Activated CD4-positive, CD25-positive, alpha-beta regulatory T cell treated with anti-CD3 and anti-CD28 coated beads, Interleukin-2, amount 50 U/mL, for 16 hours (primary cell): ENCODE results near the gene IKZF2.

Experiments
- DNase-seq: peaks from one replicate; pipeline ENCODE4 v3.0.0-alpha.2; 2020; ENCODE audit warnings: low read depth, low spot score

The IKZF2 gene

DNA sequence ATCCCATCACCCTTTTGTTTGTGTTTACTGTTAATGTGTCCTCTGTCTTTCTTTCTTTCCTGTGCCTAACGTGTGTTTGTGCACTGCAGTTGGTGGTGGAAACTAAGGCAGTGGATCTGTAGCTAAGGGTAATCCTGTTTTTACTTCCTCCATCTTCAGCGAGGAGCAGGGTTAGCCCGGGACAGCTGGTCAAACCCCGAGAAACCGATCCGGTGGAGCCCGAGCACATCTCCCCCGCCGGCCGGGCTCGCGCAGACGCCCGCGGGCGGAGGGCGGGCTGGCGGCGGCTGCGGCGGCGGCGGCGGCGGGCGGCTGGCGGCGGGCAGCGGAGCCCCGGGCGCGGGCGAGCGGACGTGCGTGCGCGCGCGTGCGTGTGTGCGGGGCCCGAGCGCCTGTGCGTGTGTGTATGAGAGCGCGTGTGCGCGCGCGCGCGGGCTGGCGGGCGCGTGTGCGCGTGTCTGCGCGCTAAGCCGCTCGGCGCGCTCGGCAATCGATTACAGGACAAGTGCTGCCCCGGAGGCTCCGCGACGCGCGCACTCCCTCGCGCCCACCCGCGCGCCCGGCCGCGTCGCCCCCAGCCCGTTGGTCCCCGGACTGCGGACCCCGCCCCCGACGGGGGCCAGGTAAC is at the start of gene IKZF2:
Gene IKZF2, minus strand, starts transcription at position 176 of the 628 bp plus-strand sequence. CDS start 2,983 bp downstream, outside the sequence.
- DNase-seq = peak; percentile 56

DNA sequence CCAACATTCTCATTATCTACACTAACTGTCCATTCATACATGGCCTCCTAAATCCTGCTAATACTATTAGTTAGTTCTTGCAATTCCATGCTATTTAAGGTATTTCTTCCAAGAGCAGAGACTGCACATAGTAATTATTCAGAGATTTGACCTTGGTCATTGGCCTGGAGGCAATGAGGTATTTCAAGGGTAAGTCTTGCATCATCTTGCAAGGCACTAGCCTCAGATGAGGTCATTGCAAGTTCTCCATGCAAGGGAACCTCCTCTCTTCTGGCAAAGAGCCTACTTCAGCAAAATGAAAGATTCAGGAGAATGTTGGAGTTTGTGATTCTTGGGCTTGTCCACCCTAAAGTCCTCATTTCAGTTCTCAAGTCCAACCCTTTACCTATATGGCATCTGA is 48.5 kb upstream of the IKZF2 start:
- no peak for DNase-seq

DNA sequence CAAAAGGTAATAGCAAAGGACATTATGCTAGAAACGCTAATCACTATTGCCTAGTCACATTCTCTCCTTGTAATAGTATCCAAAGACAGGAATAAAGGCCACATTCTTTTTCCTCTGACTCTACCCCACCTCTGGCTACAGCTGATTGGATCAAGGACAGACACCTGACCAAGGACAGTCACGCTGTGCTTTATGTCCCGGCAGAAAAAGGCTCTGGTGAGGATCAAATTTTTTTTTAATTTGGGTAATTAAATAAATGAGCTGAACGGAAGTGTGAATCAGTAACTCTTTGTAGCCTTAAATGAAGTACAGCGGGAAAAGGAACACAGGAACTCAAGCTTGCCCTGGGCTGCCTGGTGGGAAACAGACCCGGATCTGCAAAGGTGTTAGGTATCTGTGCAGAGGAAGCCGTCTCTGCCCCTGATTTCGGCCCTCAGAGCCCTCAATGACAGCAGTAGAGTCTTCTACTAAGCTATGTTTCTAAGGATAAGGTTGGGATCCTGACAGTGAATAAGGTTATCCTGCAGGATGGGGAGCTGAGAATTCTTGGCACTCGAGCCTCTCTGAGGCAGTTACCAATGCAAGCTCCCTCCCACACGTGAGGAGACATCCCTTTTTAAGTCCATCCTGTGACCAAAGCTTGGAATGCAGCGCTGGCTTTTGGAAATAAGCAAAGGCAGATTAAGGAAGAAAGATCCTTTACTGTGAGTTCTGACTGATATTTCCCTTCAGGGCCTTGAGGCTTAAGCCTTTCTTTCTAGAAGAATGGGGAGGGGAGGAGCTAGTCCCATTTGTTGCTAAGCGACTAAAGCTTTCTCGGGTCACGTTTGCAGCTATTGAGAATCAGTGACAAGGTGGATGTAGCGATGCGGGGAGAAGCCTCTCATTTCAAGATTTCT is 37.8 kb upstream of the IKZF2 start:
- no peak for DNase-seq

DNA sequence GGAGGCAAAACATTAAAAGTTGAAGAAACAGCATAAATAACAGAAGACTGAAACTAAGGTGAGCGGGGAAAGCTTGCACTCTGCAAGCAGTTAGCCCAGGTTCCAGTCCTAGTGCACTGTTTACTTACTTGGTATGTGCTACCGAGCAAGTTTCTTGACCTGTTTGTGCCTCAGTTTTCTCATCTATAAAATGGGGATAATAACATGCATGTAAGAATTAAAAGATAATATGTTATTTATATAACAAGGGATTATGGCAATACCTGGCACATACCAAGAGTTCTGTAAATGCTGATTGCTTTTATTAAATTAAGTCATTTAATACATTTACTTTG is 37.1 kb upstream of the IKZF2 start:
- DNase-seq = no peak

DNA sequence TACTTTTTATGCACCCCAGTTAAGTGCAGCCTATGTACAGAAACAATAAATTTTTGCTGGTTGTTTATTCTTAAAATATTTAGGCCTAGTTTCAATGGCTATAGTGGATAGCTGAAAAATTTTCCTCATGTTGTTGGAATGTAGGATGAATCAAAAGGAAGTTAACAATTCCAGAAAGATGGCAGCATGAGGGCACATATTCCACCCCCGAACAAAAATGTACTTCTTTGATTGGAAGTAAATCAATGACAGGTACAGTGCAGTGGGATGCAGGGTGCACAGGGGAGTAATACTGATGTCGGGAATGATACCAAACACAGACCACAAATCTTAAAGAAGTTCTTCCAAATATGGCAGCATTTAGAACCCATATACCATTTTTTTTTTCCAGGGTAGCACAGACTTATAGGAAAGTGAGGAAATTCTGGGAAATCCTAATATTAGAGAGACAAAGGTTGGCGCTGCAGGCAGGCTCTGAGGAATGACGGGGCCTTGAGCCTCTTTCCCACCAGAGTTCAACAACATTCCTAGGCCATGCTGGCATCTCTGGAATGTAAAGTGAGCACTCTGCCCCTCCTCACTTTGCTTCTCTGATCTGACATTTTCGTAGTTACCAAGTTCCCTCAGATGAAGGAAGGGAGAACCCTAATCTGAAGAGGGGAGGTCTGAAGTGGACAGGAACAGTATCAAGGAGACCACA is 36.6 kb upstream of the IKZF2 start:
- DNase-seq = no peak

DNA sequence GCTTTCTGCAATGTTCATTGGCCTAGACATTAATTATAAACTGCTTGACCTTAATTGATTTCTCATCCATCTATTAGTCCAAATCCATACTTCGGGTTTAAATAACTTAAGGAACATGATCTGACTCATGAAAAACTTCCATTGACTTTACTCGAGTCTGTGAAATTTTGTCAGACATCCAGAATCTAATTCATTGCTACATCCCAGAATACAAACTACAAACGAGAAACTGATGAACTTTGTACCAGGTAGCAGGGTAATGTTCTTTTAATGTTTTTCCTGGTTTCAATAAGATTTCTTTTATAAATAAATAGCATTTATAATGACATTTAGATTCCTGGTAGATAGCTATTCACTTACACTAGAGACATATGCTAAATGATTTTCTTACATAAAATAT is 36.0 kb upstream of the IKZF2 start:
- no peak for DNase-seq

DNA sequence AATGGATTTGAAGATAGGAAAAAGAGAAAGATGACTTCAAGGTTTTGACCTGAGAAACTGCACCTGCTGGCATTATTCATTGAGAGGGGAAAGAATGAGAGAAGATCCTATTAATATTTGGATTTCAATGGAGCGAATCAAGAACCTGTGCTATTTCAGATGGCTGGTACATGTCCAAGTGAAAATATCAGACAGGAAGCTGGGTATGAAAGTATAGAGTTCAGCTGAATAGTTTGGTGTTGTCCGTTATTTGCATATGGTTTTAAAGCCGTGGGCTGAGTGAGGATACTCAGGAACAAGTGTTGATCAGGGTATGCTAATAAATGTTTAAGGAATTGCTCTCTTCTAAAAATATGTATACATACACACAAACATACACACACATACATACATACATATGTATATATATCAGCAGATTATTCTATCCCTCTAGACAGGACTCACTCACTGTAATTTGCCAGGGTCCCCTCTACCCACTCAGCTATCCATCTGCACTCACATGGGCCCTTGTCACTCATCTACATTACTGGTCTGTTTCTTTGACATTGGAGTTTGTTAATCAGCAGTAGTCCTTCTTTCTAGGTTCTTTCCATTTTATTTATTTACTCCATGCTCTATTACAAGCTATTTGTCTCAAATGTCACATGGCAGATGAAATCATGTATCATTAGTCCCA is 33.9 kb upstream of the IKZF2 start:
- DNase-seq = no peak

DNA sequence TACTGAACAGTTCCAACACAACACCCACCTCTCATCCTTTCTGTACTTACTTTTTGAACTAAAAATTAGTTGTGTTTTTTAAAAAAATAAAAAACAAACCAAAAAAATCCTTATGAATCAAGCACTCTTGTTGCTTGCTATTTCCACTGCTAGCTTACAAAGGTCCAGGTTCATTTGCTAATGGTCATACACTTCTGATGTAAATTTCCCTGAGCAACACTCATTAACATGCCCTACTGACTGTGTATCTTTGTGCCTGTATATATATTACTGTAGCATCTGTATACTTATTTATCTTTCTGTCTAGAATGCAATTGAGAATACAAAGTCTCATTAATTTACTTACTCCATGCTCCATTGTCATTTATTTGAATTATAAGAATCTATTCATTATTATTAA is 30.3 kb upstream of the IKZF2 start:
- no peak for DNase-seq

DNA sequence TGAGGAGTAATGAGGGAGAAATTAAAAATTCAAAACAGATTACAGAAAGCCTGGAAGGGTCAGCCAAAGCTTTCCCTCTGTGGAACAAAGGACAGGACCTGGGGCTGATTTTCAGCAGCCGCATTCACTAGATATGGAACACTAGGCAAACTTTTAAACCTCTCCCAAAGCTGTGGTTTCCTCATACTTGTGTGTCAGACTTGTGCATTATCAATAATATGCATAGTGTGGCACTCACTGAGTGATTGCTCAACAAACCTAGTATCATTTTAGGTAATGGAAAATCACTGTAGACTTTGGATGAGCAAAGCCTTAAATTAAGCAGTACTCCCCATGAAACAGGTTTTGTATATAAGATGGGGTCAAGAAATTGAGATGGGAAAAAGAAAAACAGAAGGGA is 26.3 kb upstream of the IKZF2 start:
- no peak for DNase-seq

DNA sequence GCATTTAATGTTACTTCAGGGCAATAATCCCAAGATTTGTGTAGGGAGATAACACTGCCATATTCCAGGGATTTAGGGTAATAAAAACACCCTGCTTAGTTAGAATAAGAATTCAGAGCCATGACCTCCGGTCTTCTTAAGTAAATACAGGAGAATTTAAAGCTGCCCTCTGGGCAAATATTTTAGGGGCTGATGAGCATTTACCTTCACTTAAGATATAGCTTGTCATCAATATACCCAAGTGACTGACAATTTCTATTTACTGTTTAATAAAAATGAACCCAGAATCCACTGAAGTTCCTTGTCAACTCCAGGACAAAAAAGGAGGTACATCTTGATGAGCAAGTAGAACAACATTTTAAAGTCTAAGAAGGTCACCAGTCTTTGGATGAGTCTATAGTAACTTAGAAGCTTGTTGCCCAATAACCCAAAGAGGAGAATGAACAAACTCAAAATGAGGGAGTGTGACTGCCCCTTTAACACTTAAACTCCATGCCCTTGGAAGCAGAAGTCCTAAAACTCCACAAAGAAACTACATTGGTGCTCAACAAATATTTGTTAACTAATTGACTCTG is 24.3 kb upstream of the IKZF2 start:
- DNase-seq = no peak

DNA sequence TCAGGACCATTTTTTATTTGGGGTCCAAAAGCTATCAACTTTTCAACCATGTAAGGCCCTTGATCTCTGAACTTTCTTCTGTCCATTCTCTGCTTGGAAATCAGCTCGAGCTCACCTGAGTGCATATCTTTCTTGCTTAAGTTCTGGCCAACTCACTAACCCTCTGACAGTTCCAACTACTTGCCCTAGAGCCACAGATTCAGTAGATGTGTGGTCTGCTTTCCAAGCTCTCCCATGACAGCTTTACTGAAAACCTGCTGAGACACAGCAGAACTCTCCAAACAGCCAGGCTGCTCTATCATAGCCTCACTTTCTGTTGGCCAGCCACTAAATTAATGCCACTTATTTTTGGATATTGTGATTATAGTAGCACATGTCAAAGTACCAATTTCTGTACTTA is 21.2 kb upstream of the IKZF2 start:
- DNase-seq = no peak

DNA sequence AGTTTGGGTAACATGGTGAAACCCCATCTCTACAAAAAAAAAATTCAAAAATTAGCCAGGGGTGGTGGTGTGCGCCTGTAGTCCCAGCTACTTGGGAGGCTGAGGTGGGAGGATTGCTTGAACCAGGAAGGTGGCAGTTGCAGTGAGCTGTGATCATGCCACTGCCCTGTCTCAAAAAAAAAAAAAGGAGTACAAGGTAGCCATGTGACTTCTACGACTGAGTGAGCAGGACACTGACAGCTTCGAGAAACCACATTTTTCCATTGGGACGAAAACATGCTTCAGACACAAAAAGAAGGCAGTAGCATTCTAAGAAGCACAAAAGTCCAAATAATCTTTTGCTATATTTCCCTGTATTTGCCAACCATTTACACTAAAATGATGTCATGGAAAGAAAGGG is 19.7 kb upstream of the IKZF2 start:
- no peak for DNase-seq

DNA sequence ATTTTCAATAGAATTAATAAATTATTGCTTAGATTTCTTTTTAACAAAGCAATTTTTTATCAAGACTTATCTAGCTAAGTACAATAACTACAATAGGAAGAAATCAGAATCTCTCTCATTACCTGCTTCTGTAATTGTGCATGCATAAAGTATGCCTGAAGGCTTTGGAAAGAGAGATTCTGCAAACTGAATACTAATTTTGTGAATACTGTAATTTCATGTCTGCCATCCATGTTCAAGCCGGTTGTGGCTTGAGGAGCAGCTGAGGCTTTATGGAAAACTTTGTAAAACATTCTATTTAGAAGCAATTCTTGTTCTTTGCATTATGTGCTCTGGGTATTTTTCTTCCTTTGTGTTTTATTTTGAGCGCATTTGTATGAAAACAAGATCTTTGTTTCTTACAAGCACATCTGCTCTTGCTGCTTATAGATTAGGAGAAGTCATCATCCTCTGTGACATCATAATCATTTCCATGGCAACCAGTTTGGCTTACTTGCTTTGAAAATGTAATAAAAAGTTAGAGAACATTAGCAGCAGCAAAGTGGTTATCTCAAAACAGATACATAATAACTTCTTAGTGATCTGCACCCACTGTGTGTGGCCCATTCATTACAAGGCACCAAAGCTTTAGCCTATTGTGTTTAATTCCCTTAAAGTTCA is 16.0 kb upstream of the IKZF2 start:
- DNase-seq = no peak

DNA sequence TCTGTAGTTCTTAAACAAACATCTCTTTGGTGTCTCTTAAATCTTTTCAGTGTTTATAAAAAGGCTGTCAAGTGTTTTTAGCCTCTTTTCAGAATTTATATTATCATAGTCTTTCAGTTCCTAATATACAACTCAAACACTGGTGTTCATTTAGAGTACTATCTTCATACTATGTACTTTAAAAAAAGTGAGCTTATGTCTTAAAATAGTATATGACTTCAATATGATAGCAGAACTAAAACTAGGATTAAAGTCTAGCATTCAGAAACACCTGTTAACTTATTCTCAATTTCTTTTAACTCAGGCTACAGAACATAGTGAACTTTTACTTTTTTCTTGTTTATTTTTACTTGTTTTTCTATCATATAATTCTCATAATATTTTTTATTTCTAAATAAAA is 14.7 kb upstream of the IKZF2 start:
- no peak for DNase-seq

DNA sequence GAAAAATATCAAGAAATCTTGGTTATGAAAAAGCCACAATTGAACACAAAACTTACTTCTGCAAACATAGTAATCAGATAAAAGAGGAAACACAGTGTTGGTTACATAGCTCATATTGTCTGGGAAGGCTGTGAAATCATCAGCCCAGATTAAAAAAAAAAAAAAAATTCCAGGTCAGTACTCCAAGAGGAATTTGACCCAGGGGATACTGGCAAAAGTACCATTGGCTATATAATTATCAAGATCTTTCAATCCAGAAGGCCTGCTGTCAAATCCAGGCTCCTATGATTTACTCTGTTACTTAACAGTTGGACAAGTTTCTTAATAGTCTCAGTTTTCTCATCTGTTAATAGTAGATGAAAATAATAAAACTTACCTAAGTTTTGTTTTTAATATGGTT is 12.9 kb upstream of the IKZF2 start:
- no peak for DNase-seq

DNA sequence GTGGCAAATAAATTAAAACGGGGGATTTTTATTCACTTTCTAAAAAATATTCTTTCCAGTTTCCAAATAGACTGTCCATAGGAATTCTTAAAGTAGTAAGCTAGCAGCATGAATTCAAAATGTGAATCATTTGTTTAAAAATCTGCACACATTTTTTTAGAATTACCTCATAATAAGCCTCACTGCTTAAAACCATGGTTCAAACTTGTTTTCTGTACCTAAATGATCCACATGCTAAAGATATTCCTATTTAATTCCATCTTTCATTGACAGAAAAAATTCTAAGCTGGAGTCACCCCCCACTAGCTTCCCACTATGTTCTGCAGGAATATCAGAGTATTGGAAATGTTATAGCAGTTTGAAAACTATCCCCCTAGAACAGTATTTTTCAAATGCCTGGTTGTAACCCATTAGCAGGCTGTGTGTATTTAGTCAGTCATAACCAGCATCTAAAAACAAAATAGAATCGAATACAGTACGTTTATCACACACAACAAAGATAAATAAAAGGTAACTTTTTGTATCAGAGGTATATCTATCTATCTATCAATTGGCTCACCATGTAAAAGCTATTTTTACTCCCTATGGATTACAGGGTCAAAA is 11.2 kb upstream of the IKZF2 start:
- no peak for DNase-seq

DNA sequence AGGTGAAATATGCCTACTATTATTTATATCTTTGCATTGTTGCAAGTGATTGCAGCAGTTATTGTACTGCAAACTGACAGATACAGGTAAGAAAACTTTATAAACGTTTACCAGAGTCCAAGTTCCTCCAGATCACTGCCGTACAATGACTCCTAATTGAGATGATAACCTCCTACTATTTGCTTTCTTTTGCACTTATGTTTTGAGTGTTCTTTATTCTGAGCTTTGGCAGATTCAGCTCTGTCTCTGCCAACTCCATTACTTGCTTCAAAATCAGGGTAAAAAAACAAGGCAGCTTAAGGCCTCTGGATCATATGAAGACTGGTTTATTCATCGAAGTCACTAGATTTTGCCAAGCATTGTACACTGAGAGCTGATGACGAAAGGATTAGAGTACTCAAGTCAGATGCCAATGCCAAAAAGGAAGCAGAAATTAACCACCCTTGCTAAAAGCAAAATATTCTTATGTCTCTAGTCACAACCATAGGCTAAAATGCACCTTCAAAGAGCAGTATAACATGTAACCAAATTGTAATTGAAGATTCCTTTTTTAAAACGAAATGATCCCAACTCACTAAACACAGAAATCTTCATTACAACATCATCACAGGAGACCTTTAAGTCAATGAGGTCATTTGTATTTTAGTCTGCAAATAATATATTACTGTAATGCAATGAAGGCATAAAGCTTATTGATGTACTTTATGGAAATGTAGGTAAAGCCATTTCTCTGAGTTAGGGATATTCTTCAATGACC is 10.5 kb upstream of the IKZF2 start:
- DNase-seq = no peak

DNA sequence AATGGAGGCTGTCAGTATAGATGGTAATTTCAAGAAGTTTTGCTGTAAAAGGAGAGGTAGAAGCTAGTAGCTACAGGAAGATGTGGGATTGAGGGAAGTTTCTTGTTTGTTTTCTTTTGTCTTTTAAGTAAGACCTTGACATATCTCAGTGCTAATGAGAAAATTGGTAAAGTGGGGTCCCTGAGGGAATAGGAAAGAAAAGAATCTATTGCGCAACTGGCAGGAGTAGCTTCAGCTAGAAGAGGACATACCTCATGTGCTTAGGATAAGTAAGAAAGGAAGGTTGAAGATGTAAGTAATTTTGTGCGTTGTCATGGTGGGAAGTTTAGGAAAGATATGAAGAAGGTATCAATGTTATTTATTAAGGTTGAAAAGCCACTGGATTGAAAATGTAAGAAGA is 8.4 kb upstream of the IKZF2 start:
- DNase-seq = no peak

DNA sequence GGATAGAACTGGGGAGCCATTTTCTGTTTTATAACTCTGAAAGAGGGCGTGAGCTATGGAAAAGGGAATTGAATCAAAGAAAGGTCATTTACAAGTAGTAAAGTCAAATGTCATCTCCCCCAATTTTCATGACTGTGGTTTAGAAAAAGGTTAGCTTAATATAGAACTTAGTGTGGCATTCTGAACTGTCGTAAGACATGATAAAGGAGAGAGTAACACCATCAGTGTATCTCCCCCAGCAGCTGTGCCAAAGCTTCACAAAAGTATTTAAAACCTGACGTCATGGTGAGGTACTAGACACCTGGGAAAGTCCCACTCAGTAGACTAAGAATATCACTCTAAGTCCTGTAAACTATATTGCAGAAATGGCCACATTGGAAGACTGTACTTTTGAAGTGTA is 5.8 kb upstream of the IKZF2 start:
- no peak for DNase-seq

DNA sequence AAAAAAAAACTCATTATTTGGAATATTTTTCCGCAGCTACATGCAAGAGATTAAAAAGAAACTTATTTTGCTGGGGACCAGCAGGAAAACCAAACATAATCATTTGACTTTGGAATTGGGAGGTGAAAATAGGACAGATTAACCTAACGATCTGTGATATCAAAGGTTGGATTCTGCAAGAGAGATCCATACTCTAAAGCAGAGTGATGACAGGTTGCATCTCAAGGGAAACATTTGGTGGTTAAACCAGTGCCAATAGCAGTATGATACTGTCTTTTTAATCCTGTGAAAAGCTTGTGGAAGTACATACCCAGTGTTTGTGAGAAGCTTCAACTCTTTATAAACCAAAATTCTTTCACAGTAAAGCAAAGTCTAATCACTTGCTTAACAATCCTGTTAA is 5.3 kb upstream of the IKZF2 start:
- no peak for DNase-seq
